Heart left ventricle (tissue), 13 donors: Measurements from ENCODE around the gene SRC.
"Not testable (repeated sequence)": the region's sequence is repeated elsewhere in the genome, so short reads cannot be mapped to it uniquely, and the experiment has no call there.

Experiments used
- POLR2A ChIP-seq, 2 donors: fragments of 450-650 bp; IDR thresholded peaks; one replicate each; pipeline ENCODE4 v1.6.1; 2017; ENCODE audit warnings: antibody characterized with exemption in 2 of 2, mild to moderate bottlenecking in 2 of 2, moderate library complexity in 2 of 2
- TF ChIP-seq, protein P1 (sequence below), 12 donors: fragments of 200-600 bp; sonication (generic) in 4 of 12; IDR thresholded peaks; one replicate each; pipeline versions ENCODE4 v1.5.0 to v1.8.0; 2018 to 2022; ENCODE audit warnings: antibody characterized with exemption in 12 of 12, mild to moderate bottlenecking in 5 of 12
- donor health status: ischemic (EF 13 %, LVEDD 7.1; RV severe dilation, severe dysfunction).
- donor health status: DM: no; HTN: yes; CAD: no.
- donor health status: DM: no; HTN: no; CAD: no.
- donor health status: ischemic (EF 25% LVEDD 6.9; RV normal size, moderate dysfunction).
- donor health status: ischemic (EF 25% LVEDD 5.7; RV mildly dilated, moderate dysfunction).
- donor health status: ischemic (EF 35%, LVEDD 5.7; RV mildly dilated, moderate dysfunction).
- donor health status: nonischemic (EF 11% LVEDD 7.7; RV severe dilation, severe dysfunction).
- donor health status: DM: yes; HTN: yes; CAD: no.
- donor health status: PGD.
- donor health status: ischemic (EF 29% LVEDD 5.4; RV normal size, mild dysfunction).
- donor health status: nonischemic (EF 23%, LVEDD 6.1; RV moderate dilation, normal function).

DNA sequence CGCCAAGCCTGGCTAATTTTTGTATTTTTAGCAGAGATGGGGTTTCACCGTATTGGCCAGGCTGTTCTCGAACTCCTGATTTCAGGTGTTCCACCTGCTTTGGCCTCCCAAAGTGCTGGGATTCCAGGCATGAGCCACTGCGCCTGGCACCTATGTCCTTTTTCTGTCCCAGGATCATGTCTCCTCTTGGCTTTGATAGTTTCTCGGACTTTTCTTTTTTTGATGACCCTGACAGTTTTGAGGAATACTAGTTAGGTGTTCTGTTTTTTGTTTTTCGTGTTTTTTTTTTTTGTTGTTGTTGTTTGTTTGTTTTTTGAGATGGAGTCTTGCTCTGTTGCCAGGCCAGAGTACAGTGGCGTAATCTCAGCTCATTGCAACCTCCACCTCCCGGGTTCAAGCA lies 7.6 kb upstream of the SRC start:
- not testable (repeated sequence) for TF ChIP-seq POLR2A (IDR thresholded peaks at IDR 0.05)
- TF ChIP-seq, protein P1, sequence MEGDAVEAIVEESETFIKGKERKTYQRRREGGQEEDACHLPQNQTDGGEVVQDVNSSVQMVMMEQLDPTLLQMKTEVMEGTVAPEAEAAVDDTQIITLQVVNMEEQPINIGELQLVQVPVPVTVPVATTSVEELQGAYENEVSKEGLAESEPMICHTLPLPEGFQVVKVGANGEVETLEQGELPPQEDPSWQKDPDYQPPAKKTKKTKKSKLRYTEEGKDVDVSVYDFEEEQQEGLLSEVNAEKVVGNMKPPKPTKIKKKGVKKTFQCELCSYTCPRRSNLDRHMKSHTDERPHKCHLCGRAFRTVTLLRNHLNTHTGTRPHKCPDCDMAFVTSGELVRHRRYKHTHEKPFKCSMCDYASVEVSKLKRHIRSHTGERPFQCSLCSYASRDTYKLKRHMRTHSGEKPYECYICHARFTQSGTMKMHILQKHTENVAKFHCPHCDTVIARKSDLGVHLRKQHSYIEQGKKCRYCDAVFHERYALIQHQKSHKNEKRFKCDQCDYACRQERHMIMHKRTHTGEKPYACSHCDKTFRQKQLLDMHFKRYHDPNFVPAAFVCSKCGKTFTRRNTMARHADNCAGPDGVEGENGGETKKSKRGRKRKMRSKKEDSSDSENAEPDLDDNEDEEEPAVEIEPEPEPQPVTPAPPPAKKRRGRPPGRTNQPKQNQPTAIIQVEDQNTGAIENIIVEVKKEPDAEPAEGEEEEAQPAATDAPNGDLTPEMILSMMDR (IDR thresholded peaks at IDR 0.05): not testable (repeated sequence)
